Fibroblast of villous mesenchyme (primary cell): ENCODE measurements around the gene KMT2A. TPM values are rescaled to one million over a fixed set of nuclear protein-coding genes. Genes with fewer than 3 reads are reported as not detected.

Experiments used
- DNase-seq: peaks from one replicate; pipeline ENCODE4 v3.0.0-alpha.2; 2010; ENCODE audit warnings: low read depth
- H3K4me3 ChIP-seq: 2 replicates; pipeline ENCODE4 v1.5.1; 2011; ENCODE audit warnings: low read depth, mild to moderate bottlenecking, low read length
- CTCF ChIP-seq: IDR thresholded peaks from 2 replicates; pipeline ENCODE4 v1.5.1; 2012; ENCODE audit warnings: low read depth, mild to moderate bottlenecking, low read length; ENCODE audit not compliant: insufficient read depth
- total RNA-seq: library from RNA; depleted of rRNA; stranded (reverse); fragments of >200 nt; gene quantifications from 2 replicates; pipeline ENCODE4 v1.2.3, GENCODE V29; 2012

Gene KMT2A
- total RNA-seq, 1 donor, result 47.1 TPM

- no peak overlapping the region for H3K4me3 ChIP-seq
- no peak for TF ChIP-seq CTCF
- DNase-seq, result no peak
These were observed 96.8 kb downstream of the KMT2A start for GRCh38 chr11:118532852-118533768.

DNA sequence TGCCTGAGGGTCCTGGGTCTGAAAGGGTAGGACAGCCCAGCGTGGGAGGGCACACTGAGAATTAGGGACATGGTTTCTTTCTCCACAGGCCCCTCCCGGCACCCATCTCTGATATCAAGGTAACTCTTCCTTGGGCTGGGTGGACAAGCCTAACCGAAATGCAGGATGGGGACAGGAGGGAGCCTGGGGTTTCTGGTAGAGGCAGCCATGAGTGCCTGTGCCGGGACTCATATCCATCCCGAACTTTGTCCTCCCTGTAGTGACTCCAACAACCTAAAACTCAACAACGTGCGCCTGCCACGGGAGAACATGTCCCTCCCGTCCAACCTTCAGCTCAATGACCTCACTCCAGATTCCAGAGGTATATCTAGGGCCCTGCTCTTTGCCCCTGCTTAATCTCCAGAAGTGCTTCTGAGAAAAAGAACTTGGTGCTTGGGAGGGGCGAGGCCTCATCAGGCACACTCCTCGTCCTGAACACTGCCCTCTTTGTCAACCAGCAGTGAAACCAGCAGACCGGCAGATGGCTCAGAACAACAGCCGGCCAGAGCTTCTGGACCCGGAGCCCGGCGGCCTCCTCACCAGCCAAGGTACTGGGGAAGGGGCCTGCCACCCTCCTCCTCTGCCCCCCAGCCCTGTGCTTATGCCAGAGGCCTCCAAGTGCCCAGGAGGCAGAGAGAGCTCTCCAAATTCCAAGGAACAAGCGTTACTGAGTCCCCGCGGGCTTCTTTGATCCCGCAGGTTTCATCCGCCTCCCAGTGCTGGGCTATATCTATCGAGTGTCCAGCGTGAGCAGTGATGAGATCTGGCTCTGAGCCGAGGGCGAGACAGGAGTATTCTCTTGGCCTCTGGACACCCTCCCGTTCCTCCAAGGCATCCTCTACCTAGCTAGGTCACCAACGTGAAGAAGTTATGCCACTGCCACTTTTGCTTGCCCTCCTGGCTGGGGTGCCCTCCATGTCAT is 97.8 kb downstream of the KMT2A start:
- no peak for DNase-seq
- TF ChIP-seq CTCF, result no peak
- no peak overlapping the region for H3K4me3 ChIP-seq

DNA sequence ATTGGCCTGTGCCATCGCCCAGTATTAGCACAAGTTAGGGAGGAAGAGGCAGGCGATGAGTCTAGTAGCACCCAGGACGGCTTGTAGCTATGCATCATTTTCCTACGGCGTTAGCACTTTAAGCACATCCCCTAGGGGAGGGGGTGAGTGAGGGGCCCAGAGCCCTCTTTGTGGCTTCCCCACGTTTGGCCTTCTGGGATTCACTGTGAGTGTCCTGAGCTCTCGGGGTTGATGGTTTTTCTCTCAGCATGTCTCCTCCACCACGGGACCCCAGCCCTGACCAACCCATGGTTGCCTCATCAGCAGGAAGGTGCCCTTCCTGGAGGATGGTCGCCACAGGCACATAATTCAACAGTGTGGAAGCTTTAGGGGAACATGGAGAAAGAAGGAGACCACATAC is 99.0 kb downstream of the KMT2A start:
- no peak for TF ChIP-seq CTCF
- DNase-seq, result no peak
- H3K4me3 ChIP-seq, result no peak overlapping the region

GRCh38 chr11:118536726-118537125 is 100.4 kb downstream of the KMT2A start:
- no peak overlapping the region for H3K4me3 ChIP-seq
- no peak for TF ChIP-seq CTCF
- DNase-seq, result no peak

DNA sequence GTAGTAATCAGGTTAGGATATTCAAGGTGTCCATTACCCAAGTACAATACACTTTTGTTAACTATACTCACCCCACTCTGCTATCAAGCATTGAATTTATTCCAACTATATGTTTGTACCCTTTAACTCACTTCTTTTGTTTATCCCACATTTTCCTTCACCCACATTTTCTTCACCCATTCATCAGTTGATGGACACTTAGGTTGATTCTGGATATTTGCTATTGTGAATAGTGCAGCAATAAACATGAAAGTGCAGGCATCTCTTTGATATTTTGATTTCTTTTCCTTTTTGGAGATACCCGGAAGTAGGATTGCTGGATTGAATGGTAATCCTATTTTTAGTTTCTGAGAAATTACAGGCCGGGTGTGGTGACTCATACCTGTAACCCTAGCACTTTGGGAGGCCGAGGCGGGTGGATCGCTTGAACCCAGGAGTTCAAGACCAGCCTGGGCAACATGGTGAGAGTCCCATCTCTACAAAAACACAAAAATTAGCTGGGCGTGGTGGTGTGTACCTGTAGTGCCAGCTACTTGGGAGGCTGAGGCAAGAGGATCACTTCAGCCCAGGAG is 101.2 kb downstream of the KMT2A start:
- H3K4me3 ChIP-seq, result no peak overlapping the region
- no peak for DNase-seq
- no peak for TF ChIP-seq CTCF

GRCh38 chr11:118544010-118544646 is 107.8 kb downstream of the KMT2A start:
- TF ChIP-seq CTCF, result no peak
- H3K4me3 ChIP-seq, result no peak overlapping the region
- no peak for DNase-seq
